Measurements from ENCODE around the gene TNFAIP8.

Gene TNFAIP8

DNA sequence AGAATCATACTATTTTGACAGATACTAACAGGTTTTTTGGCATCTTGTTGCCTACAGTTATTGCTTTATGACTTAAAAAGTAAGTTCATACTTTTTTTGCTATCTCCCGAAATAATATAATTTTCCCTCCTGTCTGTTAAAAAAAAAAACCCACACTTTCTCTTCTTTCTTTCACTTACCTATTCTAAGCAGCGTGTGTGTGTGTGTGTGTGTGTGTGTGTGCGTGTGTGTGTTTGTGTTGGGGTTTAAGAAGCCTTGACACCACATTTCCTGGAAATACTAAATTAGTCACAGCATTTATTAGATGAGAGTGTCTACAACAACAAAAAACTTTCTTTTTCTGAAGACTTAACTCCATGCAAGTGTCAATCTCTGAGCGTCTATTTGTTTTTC lies 12.4 kb downstream of the TNFAIP8 start:
- peak; percentile 40 for DNase-seq (ENCODE audit: low read depth)

DNA sequence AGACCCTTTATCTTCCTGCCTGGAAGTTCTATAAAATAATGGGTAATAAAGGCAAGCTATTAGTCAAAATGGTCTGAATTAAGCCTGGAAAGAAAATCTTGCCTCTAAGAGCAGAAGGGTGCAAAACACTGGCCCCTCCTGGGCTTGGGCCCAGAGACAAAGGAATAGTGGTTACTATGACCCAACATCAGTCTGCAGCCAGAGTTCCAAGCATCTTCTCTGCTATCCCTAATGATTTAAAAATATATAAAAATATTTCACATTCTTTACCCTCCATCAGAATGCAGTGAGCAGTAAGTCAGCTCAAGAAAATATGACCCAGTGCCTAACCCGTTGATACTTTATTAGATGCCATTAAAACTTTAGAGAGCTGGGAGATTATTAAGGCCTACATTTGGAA lies 14.7 kb downstream of the TNFAIP8 start:
- no peak for DNase-seq (ENCODE audit: low read depth)

DNA sequence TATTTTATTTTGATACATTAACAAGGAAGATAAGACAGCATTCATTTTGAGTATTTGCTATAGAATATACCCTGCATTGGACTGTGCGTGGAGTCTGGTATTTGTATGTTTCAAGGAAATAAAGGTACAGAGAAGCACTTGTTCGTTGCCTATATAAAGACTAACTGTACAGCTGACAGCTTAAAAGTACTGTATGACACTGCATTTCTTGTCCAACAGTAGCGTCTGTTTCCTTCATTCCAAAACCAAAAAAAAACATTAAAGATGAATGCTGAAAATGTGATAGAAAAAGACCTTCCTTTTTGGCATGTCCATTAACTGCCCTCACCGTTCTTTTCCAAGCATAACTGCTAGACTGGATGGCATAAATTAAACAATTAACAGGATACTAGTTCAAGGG lies 15.3 kb downstream of the TNFAIP8 start:
- DNase-seq (ENCODE audit: low read depth): no peak

DNA sequence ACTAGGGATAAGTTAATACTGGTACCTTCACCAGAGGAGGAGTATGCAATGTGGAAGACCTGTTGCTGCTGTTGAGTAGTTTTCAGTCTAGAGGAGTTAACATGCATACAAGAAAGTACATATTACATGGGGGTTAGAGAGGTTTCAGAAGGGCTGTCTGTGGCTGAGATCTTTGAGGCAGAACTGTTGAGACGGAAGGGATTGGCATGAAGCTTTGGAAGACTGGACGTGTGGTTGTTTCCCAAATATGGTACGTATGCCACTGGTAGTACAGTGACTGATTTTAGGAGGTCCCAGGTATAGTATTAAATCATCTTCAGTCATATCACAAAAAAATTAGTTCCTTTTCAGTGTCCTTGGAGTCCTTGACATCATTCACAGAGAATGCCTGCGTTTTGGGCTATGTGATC lies 17.6 kb downstream of the TNFAIP8 start:
- DNase-seq (ENCODE audit: low read depth): no peak

DNA sequence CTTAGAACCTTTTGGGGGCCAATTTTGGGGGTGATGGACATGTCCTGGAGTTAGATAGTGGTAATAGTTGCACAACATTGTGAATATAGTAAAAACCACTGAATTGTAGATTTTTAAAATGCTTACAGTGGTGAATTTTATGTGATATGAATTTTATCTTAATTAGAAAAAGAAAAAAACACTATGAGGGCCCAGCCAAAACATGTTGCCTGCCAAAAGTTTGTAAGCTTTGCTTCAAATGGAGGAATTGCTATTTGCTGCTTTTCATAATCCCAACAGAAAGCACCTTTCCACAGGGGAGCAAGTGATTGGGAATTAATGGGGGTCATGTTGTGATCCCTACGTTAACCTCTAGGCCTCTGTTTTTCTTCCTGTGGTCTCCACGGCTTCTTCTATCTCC lies 19.1 kb downstream of the TNFAIP8 start:
- DNase-seq (ENCODE audit: low read depth): no peak

DNA sequence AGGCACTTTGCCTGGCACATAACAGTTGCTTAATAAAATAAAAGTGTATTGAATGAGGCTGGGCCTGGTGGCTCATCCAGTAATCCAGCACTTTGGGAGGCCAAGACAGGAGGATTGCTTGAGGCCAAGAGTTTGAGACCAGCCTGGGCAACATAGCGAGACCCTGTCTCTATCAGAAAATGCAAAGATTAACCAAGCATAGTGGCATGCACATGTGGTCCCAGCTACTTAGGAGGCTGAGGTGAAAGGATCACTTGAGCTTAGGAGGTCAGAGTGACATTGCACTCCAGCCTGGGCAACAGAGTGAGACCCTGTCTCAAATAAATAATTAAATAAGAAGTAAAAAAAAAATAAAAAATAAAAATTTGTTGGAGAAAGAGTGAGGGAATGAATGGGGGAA lies 21.2 kb downstream of the TNFAIP8 start:
- DNase-seq (ENCODE audit: low read depth): no peak

DNA sequence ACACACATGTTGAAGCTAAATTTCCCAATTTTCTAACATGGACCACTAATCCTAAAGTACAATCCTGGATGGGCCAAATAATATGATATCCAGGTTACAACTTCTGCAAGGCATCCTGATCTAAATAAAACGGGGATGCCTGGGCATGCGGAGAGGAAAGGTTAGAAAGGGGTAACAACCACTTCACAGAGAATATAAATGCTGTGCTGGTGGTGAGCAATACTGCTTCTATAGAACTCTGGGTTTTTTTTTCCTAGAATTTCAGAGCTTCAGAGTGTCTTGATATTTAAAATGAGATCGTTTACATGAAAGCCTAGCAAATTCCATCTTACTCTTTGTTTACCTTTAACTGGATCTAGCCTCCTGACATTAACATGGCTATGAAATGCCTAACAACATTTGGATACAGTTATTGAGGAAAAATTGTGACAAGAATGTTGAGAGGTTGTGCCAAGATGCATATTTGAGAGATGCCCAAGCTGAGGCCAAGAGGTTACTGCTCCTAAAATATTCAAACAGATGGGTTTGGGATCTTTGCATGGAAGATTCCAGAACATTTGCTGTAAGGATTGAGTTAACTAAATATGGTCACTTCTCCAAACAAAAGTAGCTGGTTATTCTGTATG lies 22.4 kb downstream of the TNFAIP8 start:
- no peak for DNase-seq (ENCODE audit: low read depth)

DNA sequence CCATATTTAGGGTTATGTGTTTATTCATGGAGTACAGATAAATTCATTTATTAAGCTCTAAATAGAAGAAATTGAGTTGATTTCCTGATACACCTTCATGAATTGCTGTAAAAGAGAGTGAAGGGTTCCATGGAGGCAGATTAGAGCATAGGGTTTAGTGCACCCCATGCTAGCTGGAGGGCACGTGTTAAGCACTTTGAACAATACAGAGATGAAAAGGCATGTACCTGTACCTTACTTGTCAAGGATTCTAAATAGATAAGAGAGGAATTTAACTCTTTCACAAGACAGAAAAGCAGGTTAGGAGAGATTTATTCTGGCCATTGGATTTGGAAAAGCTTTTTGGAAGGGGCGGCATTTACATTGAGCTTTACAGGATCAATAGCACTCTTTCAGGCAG lies 23.3 kb downstream of the TNFAIP8 start:
- no peak for DNase-seq (ENCODE audit: low read depth)

DNA sequence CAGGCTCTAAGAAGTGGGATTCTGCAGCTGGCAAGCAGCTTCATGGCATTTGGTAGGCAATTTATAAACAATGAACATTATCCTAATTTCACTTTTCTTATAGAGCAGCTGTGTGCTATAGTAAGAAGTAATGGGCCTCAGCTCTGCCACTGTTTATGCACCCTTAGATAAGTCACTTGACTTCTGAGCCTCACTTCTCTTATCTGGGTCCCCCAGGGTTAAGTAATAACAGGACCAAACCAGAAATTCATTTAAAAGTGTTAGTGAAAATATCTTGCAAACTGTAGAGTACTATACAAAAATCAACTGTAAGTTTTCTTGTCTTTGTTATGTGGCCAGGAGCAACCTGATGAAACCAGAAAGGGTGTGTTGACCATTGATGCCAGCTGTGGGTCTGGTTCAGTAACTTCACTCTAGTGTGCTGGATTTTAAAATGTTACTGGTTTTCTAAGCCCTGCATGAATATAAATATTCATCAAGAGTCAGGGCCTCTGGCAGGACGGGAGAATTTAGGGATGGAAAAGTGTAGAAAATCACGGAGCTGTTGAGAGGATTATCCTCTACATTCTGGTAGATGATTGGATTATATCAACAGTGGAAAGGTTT lies 24.2 kb downstream of the TNFAIP8 start:
- DNase-seq (ENCODE audit: low read depth): no peak

DNA sequence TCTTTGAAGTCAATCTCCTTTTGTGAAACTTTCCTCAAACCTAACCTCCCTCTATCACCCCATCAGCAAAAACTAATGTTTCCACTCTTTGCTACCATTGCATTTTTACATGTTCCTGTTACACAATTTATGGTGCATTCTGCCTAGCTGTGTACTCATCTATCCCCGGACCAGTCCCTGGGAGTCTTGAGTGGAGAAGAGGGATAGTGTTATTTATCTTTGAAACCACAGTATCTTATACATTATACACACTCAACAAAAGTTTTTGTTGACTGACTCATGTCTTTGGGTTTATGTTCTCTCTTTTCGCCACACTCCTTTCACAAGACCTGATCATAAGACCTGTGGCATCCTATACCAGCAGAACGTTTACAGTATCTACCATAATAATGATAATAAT lies 26.4 kb downstream of the TNFAIP8 start:
- no peak for DNase-seq (ENCODE audit: low read depth)

DNA sequence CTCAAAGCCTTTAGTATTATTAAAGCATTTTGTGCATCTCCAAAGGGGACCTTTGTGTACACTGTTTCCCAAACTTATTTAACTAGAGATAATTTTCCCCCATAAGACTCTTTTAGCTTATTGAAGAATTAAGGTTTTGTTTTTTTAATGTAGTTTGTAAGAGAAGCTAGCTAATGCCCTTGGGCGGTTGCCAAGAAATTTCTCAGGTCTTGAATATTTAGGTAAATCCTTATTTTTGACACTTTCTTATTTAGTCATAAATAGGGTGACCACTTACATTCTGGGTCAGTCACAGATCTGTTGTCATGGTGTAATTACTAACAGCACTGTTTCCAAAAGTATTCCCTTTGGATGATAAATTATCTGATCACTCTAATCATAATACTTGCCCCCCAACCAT lies 27.2 kb downstream of the TNFAIP8 start:
- DNase-seq (ENCODE audit: low read depth): no peak

DNA sequence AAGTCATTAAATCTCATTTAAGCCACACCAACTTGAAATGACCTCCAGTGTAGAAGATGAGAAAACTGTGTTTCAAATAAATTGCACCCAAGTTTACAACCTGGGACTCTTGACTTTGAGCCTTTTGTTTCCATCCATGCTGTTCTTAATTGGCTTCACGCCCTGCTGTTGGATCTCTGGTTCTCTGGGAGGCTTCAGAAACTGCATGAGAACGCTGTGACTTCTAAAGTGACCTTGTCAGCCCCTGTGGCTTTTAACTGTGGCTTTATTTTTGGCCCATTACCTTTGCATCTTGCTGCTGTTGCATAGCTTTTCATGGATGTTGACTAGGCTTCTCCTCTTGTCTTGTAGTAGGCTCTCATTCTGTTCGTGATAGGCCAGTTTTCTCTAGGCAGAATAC lies 29.3 kb downstream of the TNFAIP8 start:
- DNase-seq (ENCODE audit: low read depth): no peak

DNA sequence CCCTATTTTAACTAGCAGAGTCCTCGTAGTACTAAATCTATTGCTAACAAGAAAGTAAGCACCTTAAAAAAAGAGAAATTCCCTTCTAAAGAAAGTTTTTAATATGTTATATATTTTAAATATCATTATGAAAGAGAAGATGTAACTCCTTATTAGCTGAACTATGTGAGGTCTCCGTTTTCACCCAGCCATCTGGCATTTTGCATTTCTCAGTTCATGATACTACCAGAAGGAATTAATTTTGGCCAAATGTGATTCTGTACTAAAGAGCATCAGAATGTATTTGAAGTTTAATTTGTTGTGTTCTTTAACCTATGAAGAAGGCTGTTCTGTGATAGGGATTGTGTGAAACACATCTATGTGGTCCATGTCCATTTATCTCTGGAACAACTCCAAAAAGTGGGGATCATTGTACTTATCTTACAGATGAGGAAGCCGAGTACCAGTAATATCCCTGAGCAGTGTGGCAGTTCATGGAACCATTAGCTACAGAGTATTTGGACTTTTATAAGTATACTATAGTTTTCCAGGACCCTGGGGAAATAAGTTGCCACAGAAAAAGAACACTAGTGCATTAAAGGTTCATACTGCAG lies 29.8 kb downstream of the TNFAIP8 start:
- no peak for DNase-seq (ENCODE audit: low read depth)

DNA sequence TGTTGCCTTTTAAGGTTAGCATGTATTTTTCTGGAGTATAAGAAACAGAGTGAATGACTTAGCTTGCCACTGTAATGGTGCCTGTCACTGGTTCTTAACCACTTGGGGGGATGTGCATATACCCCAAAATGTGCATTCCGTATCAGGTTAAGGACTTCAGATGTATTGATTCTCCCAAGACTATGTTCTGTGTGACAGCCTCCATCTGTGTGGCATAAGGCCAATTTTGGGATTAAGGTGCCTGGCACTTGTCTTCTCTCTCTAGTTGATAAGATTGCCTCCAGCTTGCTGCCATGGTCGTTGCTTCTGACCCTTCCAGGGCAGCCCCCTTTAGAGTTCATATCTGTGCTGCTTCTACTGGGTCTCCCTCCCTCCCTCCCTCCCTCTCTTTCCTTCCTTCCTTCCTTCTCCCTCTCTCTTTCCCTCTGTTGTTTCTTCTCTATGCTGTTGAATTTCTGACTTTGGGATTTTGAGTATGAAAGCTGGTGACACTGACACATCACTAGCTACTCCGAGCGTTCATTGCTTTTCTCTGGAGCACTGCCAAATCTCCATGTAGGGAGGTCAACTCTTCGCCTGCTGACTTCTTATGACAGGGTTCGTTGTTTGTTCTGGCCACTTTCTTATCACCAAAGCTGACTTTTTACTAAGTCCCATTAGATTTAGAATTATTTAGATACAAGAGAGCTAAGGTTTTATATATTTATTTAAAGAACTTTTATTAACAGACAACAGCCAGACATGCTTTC lies 31.0 kb downstream of the TNFAIP8 start:
- DNase-seq (ENCODE audit: low read depth): no peak

DNA sequence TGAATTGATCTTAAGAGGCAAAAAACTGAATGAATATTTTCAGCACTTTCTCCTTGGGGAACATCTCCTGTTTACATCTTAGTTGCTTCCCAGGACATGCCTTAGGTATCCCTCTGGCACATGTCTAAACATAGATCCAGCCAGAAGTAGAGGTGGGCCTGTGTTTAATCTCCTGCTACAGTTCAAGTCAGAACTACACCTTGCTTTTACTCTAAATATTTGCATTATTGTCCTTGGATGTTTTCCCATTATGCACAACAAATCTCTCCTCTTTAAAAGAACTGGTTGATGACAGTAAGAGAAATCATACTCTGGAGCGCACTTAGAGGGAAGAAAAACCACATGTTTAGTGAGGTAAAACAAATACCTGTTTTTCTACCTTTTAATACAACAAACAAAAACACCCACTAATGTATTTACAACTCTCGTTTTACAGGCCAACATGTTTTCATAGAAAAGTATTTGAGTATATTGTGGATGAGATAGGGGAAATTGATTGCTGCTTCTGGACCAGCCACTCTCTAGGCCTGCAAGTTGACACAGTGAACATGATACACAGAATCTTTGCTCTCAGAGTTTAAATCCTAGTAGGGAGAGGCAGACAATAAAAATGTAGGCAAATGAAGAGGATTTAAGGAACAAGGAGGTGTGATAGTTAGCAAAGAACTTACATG lies 32.3 kb downstream of the TNFAIP8 start:
- no peak for DNase-seq (ENCODE audit: low read depth)

DNA sequence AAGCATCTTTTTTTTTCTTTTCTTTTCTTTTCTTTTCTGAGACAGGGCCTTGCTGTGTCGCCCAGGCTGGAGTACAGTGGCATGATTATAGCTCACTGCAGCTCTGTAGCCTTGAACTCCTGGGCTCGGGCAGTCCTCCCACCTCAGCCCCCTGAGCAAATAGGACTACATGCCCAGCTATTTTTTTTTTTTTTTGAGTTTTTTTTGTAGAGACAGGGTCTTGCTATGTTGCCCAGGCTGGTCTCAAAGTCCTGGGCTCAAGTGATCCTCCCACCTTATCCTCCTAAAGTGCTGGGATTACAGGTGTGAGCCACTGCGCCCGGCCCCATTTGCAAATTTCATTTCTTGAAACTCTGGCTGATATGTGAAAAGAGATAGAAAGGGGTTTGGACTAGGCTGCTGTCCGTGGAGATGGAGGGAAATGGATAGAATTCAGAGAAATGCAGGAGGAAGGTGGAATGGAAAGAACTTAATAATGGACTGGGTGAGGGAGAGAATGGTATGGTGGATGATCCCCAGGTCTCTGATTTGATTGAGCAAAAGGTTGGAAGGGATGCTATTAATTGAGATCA lies 32.9 kb downstream of the TNFAIP8 start:
- DNase-seq (ENCODE audit: low read depth): no peak

DNA sequence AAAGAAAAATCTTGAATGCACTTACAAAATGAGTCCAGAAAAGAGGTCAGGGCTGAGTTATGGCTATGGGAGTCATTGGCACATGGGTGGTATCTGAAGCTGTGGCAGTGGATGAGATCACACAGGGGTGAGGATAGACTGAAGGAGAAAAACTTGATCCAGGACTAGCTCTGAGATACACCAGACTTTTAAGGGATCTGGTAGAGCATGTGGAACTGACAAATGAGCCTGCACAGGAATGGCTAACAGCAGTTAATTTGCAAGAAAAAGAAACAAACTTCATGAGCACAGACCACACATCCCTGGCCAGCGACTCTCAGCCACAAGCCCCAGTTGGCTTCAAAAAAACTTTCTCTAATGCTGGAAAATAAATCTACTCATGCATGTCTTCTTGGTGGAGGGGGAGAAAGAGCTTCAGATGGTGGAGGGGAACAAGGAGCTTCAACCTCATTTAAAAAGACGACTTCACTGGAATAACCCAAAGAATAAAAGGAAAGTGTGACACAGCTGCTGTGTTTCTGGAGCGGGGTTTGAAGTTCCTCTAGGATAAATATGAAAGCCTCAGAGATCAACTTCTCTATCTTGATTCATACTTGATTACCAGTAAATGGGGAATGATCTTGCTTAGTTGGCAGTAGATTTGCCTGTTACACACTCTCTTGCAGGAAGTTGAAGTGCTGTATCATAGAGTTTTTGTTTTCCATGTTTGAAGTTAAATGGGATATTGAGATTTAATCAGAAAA lies 33.6 kb downstream of the TNFAIP8 start:
- no peak for DNase-seq (ENCODE audit: low read depth)

DNA sequence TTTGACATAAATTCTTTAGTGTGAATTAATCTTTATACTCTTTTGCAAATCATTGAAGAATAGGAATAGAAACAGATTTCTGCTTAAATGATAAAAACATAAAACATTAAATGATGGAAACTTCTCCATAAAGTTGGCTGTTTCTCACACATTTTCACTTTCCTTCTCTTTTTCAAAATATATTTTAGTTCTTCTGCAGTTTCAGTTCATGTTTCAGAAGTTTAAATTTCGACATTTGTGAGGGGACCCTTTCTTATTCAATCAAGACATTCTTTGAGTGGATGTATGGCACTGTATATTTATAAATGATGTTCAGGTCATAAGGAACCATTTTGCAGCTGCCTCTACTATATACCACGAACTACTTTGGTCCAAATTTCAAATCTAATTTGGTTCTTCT lies 34.6 kb downstream of the TNFAIP8 start:
- no peak for DNase-seq (ENCODE audit: low read depth)

DNA sequence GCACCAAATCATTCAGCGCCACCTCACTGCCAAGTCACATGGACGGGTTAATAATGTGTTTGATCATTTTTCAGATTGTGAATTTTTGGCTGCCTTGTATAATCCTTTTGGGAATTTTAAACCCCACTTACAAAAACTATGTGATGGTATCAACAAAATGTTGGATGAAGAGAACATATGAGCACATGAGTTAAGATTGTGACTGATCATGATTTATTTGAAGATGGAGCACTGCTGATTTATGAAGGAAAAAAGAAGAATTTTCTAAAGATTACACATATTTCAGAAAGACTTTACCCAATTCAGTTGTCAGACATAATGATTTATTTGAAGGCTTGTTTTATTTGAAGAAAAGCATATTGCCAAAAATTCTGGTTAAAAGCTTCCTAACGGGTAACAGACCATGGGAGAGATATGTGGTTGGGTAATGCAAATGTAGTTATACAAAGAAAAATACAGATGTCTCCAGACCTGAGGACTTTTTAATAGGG lies 37.4 kb downstream of the TNFAIP8 start:
- DNase-seq (ENCODE audit: low read depth): no peak

DNA sequence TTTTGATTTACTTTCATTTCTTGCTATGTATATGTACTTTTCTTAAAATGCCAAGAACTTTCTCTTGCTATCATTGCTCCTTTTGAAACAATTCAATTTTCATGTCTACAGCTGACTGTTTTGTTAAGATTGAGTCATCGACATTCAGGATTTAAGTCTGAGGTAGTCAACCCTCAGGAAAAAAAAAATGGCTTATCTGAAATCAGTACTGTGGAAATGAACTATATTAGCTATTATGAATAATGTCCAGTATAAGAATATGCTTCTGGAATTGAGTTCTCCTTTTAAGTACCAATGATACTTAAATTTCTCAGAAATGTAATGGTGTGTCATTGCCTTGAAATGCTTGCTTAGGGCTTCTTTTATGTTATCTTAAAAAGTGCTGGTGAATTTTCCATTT lies 37.9 kb downstream of the TNFAIP8 start:
- no peak for DNase-seq (ENCODE audit: low read depth)

DNA sequence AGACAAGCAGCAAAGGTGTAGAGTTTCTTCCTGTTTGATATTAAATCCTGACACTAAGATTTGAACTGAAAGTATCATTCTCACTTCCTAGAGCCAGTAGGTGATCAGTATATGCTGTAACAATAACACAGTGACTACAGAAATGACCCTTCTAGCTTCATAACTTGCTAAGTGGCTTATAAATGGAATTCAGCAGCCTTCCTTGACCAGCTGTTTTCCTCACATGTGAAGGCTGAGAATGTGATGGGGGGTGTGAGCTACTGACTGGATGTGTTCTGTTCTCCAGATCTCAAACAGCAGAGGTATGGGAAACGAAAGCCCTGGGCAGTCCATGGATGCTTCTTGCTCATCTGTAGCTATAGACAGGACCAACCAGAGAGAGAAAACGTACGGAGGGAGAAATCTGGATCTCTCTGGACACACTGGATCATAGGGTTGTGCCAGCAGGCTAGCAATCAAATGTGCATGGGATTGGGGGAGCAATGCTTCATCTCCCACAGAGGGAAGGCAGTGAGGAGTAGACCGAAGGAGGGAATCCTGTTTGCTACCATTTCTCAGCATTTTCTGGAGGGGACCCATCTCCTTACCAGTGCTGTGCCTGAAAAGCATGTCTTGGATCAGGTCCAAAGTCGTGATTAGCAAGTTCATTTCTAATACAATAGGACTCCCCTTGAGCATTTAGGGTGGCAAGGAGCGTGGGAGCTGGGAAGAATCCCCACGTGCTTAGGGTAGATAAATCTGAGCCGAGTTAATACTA lies 39.4 kb downstream of the TNFAIP8 start:
- no peak for DNase-seq (ENCODE audit: low read depth)
